GOT3 (cell line): ENCODE data around the gene RGS12.
"Not testable (repeated sequence)": the region's sequence is repeated elsewhere in the genome, so short reads cannot be mapped to it uniquely, and the experiment has no call there.

Source experiments
- DNase-seq: peaks from one replicate; lab custom pipeline; 2025; ENCODE audit warnings: mixed read lengths; lab: John Stamatoyannopoulos, UW

RGS12 gene

DNA sequence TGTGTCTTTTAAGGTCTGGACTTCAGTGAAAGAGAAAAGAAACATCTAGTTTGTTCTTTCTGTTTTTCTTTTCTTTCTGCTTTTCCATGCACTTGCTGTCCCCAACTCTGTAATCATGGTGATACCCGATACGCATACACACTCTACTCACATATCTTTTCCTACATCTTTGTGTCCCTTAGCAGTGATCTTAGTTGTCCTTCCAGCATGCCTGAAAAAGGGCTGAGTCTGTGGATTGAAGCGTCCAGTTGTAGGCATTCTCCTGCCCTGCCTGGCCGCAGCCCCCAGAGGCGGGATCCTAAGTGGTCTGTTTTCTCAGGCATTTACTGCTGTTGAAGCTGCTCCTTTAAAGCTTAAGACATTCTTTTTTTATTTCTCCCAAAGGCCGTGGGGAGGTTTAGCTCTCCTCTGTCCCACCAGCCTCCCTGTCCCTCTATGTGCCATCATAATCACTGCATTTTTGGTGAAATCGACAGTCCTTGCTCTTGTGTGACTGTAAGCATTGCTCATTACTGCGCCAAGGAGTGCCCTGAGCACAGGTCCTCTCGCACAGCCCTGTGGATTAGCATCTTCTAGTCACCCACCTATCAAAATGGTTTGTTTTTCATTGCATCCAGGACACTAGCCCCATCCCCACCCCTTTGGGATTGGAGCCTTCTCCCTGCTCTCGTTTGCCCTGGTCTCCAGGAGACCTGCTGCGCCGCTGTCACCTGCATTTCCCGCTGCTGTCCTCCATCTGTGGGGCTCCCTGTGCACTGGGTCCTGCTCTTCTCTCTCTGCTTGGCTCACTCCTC lies 4.4 kb downstream of the RGS12 start:
- DNase-seq: no peak

DNA sequence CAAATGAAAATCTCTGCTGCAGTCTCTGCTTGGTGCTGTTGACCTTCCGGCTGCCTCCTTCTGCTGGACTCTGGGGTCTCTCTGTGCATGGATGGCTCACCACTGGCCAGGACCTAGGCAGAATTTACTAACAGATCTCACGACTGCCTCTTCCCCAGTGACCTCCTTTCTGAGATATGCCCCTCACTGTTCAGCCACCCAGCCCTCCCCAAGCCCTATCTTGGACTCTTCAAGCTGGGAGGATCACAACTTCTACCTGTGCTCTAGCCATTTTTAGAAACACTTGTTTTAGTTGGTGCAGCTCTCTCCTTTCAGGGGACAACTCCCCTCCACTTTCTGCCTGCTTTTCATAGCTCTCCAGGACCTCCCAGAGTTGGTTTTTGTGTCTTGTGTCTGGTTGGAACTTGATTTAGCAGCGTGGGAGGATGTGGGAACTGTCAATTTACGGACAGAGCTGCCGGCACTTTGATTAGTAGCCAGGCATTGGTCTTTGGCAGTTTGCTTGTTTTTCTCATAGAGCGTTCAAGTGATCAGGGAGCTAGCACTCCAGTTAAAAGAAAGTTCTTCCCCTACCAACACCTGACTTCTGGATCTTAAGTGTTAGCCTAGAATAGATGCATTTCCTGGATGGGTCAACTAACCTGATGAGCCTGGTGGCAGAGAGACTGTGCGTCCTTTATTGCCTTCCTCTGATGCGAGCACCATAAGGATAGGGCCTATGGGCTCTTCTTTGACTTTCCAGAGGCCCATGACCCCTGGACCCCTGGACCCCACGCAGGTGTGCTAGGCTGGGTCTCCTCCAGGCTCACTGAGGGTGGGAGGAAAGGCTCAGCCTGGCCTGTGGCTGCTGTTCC lies 6.5 kb downstream of the RGS12 start:
- no peak for DNase-seq

- DNase-seq: no peak
Measured at GRCh38 chr4:3299976-3300671, 7.3 kb downstream of the RGS12 start.

- DNase-seq: not testable (repeated sequence)
Measured at GRCh38 chr4:3300882-3301281, 8.1 kb downstream of the RGS12 start.

DNA sequence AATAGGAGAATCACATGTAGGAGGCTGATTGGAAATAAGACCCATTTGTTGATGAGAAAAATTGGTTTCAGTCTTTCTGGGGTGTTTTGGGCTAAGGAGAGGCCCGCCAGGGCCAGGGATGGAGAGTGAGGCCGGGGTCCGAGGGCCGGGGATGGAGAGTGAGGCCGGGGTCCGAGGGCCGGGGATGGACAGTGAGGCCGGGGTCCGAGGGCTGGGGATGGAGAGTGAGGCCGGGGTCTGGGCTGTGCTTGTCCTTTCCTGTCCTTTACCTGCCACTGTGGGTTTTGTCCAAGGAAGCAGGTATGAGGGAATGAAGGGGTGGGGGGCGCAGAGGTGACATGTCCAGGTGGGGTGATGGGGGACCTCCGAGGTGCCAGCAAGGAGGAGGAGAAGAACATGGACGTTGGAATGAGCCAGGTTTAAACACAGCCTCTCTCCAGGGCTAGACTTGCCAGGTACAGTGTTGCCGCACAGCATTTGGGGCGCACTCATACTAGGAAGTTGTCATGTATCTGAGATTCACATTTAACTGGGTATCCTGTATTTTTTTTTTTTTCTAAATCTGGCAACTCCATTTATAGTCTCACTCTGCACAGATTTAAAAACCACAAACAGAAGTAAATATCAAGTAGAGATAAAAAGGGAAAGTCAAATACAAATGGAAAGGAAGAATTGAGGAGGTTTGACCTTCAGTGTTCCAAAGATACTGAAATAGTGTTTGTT lies 8.8 kb downstream of the RGS12 start:
- DNase-seq: no peak

GRCh38 chr4:3302173-3302785 lies 9.5 kb downstream of the RGS12 start:
- no peak for DNase-seq

DNA sequence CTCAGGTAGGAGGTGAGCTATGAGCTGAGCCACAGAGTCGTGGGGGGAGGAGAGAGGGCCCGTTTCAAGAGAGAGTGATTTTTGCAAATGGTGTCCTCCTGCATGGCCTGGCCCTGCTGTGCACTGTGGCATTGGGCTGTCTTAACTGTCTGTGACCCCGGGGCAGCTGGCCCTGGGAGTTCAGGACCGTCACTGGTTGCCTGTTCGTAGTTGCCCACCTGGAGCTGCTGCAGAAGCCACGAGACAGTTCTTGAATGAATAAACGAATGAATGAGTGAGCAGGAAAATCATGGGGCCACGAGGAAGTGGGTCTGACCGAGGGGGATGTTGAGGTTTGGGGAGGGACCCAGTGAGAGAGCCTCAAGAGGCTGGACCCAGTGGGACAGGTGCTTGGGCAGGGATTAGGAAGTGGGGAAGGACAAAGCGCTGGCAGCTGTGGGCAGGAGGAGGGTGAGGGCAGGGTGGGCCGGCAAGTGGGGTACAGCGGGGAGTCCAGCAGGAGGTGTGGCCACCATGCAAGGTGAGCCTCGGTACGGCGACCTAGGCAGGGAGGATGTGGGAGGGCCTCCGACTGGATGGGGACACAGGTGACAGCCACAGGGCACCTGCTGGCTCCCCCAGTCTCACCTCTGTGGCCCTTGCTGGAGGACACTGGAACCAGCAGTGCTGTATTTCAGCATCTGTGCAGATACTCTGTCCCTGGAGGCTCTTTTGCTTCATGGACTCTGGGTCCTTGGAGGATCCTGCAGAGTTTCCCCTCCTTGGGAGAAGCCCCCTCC lies 10.2 kb downstream of the RGS12 start:
- no peak for DNase-seq

DNA sequence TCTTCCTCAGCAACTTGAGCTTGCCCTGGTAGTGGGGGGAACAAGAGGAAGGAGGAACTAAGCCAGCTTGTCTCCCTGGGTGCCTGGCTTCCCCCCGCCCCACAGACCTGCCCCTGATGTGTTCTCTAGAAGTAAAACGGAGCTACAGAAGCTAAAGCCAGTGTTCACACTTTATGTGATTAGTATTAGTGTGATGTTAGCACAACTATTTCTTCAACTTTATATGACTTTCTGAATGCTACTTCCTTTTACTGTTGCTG lies 10.7 kb downstream of the RGS12 start:
- DNase-seq: no peak

DNA sequence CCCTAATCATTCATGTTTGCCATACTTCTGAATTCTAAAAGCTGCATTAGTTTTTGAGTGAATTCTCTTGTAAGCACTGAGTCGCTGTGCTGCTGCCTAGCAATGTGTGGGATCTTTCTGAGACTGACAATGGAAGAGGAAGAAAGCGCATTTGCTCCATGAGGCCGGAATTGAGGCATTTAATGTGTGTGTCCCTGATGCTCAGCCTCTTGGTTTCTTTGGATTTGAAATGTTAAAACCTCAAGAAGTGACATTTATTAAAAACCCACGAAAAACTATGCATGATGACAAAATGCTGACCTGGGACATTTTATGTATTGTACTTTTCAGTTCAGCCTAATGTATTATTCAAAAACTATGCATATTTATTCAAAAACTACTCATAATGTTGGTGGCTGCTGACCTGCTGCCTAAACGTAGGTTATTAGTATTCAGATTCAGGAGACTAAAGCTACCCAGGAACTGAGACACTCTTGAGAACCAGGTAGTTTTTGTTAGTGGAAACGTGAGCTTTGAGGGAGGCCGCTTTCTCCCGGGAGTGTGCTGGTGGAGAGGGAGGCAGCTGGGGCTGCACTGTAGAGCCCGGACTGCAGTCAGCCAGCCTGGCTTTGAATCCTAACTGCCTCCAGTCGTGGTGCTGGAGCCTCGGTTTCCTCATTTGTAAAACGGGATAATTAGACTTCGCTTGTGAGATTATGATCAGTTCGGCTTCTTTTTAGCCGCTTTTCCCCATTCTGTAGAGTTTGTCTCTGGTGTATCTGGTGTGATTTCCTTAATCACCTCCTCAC lies 11.3 kb downstream of the RGS12 start:
- DNase-seq: no peak

GRCh38 chr4:3304831-3305609 lies 12.2 kb downstream of the RGS12 start:
- DNase-seq: no peak

DNA sequence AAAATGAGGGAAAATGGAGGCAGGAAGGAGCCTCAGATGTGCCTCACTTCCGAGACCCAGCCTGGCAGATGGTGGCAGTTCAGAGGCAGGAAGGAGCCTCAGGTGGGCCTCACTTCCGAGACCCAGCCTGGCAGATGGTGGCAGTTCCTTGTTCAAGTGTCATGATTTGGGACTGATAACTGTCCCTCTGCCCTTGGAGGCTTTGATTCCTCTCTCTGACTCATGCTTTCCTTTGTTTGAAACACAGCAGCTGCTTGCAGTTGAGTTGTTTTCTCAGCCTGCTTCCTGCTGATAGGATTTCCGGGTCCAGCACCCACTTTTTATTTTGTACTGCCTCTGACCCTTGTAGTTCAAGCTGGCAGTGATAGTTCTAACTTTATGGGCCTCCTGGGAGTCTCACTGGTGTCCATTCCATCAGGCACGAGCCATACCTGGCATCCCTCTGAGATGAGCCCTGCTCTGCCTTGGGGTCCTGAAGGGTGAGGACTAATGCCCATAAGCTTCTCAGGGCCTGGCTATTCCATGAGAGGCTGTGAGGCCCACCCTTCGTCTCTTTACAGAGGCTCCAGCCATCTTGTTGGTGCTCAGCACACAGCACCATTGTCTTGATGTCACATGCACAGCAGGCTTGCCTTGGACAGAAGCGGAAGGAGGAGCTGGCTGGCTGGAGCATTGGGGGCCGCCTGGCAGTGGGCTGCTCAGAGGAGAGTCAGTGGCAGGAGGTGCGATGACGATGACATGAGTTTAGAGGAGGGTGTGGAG lies 13.0 kb downstream of the RGS12 start:
- DNase-seq: no peak

DNA sequence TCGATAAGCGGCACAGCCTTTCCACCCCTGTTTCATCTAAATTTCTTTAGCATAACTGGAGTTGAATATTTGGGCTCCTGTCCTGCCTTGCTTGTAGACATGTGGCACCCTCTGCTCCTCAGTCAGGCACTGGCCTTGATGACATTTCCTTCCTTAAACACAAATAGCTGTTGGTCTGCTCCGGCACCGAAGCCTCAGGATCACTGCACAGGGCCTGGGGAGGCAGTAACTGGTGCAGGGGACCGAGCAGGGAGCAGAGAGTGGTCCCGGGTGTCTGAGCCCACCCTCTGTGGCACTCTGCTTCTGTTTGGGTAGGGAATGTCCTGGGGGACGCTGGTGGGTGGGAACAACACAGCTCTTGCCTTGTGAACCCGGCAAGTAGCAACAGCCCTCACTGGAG lies 13.6 kb downstream of the RGS12 start:
- no peak for DNase-seq

DNA sequence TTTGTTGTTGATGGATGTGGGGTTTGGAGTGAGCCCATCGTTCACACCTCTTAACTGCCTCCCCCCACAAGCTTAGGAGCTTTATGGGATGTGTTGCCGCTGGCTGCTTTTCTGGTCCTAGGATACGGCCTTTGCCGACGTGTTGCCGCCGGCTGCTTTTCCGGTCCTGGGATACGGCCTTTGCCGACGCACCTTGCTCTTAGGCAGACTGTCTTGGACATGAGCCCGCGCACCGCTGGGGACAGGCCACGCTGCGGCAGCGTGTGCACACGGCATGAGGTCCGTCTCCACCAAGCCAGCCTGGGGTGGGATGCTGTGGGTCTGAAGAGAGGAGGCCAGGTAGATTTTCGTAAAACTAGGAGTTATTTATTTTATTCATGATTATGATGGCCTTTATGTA lies 14.2 kb downstream of the RGS12 start:
- no peak for DNase-seq

- no peak for DNase-seq
Measured at GRCh38 chr4:3307486-3307885, 14.7 kb downstream of the RGS12 start.

DNA sequence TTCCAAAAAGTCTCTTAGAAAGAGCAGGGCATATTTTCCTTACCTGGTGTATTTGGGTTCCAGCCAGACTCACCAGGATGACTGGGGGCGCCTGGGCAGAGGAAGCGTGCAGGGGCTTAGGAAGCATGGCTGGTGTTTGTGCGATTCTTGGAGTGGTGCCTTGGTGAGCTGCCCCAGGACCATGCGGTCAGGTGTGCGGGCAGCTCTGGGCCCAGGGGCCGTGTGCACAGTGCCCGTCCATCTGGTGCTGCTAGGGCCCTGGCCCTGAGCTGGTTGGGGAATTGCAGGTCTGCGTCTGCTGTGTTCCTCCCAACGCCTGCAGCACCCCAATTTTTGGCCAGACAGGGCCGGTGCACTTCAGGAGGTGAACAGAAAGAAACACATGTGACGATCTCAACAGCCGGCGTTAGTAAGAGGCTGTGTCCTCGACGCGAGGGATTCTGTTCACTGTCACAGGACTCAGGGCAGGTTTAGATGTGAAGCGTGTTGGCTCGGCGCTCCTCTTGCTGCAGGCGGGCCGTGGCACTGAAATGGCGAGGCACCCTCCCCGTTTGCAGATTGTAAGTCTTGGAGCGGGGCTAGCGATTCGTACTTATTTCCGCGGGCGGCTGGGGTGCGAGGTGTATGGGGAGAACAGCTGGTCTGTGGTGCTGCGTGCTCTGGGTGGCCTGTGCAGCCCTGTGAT lies 15.2 kb downstream of the RGS12 start:
- no peak for DNase-seq

- DNase-seq: no peak
Measured at GRCh38 chr4:3308691-3309090, 15.9 kb downstream of the RGS12 start.

GRCh38 chr4:3310301-3311094 lies 17.7 kb downstream of the RGS12 start:
- DNase-seq: no peak

DNA sequence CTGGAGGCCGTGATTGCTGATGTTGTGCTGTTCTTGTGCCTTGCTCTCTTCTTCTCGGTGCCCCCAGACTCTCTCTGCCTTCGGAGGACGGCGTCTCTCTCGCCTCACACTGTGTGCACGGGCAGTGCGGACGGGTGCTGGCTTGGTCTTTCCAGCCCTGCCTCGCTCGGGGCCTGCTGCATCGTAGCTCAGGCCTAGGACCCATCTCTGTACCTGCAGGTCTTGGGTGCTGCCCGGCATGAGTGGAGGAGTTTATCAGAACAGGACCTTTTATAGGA lies 18.2 kb downstream of the RGS12 start:
- DNase-seq: no peak
